Endothelial cell (in vitro differentiated cells): ENCODE results near the gene TMEM59L. TPM values are rescaled to one million over a fixed set of nuclear protein-coding genes. Genes with fewer than 3 reads are reported as not detected.

ENCODE experiments used
- DNase-seq: peaks from one replicate; pipeline ENCODE4 v3.0.0; 2021; ENCODE audit warnings: low spot score
- H3K27ac Mint-ChIP-seq: one replicate; pipeline ENCODE4 v1.8.0; 2021; ENCODE audit warnings: mixed read lengths, inconsistent platforms; ENCODE audit not compliant: unreplicated experiment
- H3K27me3 Mint-ChIP-seq: one replicate; pipeline ENCODE4 v1.8.0; 2021; ENCODE audit warnings: mild to moderate bottlenecking, moderate library complexity, mixed read lengths, inconsistent platforms; ENCODE audit not compliant: unreplicated experiment
- H3K36me3 Mint-ChIP-seq: one replicate; pipeline ENCODE4 v1.8.0; 2021; ENCODE audit warnings: mild to moderate bottlenecking, low read depth, mixed read lengths, inconsistent platforms; ENCODE audit not compliant: unreplicated experiment
- H3K4me1 Mint-ChIP-seq: one replicate; pipeline ENCODE4 v1.8.0; 2021; ENCODE audit warnings: mild to moderate bottlenecking, mixed read lengths, inconsistent platforms; ENCODE audit not compliant: unreplicated experiment
- H3K4me3 Mint-ChIP-seq: one replicate; pipeline ENCODE4 v1.8.0; 2021; ENCODE audit warnings: mild to moderate bottlenecking, mixed read lengths, inconsistent platforms; ENCODE audit not compliant: unreplicated experiment
- H3K9me3 Mint-ChIP-seq: one replicate; pipeline ENCODE4 v1.8.0; 2021; ENCODE audit warnings: mixed read lengths, inconsistent platforms; ENCODE audit not compliant: unreplicated experiment
- total RNA-seq: library from RNA; stranded (reverse); fragmentation: NEBNext Ultra II Directional; extraction: Animal tissue kit (Norgen Biotek cat#: 25700); gene quantifications from one replicate; pipeline ENCODE4 v1.2.1, GENCODE V29; 2021; ENCODE audit not compliant: unreplicated experiment
- TF ChIP-seq, protein P1 (sequence below): fragments of 200-600 bp; sonication (generic); IDR thresholded peaks from one replicate; pipeline ENCODE4 v1.5.0; 2021; ENCODE audit warnings: antibody characterized with exemption; ENCODE audit not compliant: unreplicated experiment

TMEM59L gene
- total RNA-seq, 1 donor from 2014 or later: 0.15 TPM

DNA sequence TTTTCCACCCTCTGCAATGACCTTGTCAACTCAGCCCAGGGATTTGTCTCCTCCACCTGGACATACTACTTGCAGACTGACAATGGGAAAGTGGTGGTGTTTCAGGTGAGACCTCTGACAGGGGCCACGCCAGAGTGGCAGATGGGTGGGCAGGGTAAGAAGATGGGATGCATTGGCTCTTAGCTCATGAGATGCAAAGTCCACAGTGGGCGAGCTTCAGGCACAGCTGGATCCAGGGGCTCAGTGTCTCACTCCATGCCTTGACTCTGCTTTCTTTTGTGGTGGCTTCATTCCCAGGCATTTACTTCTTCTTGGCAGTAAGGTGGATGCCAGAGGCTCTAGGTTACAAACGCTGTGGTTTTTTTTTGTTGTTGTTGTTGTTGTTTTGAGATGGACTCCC is 3.4 kb downstream of the TMEM59L start:
- no peak overlapping the region for H3K27ac Mint-ChIP-seq
- H3K4me3 Mint-ChIP-seq: no peak overlapping the region
- TF ChIP-seq, protein P1, sequence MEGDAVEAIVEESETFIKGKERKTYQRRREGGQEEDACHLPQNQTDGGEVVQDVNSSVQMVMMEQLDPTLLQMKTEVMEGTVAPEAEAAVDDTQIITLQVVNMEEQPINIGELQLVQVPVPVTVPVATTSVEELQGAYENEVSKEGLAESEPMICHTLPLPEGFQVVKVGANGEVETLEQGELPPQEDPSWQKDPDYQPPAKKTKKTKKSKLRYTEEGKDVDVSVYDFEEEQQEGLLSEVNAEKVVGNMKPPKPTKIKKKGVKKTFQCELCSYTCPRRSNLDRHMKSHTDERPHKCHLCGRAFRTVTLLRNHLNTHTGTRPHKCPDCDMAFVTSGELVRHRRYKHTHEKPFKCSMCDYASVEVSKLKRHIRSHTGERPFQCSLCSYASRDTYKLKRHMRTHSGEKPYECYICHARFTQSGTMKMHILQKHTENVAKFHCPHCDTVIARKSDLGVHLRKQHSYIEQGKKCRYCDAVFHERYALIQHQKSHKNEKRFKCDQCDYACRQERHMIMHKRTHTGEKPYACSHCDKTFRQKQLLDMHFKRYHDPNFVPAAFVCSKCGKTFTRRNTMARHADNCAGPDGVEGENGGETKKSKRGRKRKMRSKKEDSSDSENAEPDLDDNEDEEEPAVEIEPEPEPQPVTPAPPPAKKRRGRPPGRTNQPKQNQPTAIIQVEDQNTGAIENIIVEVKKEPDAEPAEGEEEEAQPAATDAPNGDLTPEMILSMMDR: no peak
- H3K9me3 Mint-ChIP-seq: no peaks in the 10 kb centered on the region
- peaks cover 5% of the 10 kb centered on the region for H3K36me3 Mint-ChIP-seq
- peaks cover 18% of the 10 kb centered on the region for H3K27me3 Mint-ChIP-seq
- H3K4me1 Mint-ChIP-seq: peaks cover 6% of the 10 kb centered on the region
- no peak for DNase-seq

DNA sequence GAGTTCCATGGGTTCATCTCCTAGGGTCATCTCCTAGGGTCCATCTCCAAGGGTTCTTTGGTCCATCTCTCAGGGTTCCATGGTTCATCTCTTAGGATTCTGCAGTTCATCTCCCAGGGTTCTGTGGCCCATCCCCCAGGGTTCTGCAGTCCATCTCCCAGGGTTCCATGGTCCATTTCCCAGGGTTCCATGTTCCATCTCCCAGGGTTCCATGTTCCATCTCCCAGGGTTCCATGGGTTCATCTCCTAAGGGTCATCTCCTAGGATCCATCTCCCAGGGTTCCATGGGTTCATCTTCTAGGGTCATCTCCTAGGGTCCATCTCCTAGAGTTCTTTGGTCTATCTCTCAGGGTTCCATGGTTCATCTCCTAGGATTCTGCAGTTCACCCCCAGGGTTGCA is 4.9 kb downstream of the TMEM59L start:
- DNase-seq: no peak
- Mint-ChIP-seq H3K4me3 (no peak overlapping the region), H3K36me3 (peaks cover 5% of the 10 kb centered on the region), H3K4me1 (peaks cover 3% of the 10 kb centered on the region), H3K27me3 (peaks cover 15% of the 10 kb centered on the region), H3K9me3 (no peaks in the 10 kb centered on the region), H3K27ac (no peak overlapping the region)
- TF ChIP-seq, protein P1: no peak

DNA sequence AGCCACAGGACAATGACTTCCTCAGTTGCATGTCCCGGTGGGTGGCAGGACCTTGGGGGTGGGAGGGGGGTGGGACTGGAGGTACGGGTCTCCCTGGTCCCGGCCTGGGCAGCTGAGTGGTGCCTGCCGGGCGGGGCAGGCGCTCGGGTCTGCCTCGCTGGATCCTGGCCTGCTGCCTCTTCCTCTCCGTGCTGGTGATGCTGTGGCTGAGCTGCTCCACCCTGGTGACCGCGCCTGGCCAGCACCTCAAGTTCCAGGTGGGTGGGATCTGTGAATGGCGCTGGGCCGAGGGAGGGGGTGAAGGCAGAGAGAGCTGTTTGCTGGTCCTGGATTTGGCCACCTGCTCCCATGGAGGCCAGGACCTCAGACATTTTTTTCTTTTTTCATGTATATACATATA is 5.6 kb downstream of the TMEM59L start:
- H3K4me1 Mint-ChIP-seq: peaks cover 3% of the 10 kb centered on the region
- DNase-seq: no peak
- H3K27me3 Mint-ChIP-seq: peaks cover 14% of the 10 kb centered on the region
- no peak overlapping the region for H3K4me3 Mint-ChIP-seq
- H3K9me3 Mint-ChIP-seq: no peaks in the 10 kb centered on the region
- no peak overlapping the region for H3K27ac Mint-ChIP-seq
- TF ChIP-seq, protein P1: no peak
- peaks cover 5% of the 10 kb centered on the region for H3K36me3 Mint-ChIP-seq

DNA sequence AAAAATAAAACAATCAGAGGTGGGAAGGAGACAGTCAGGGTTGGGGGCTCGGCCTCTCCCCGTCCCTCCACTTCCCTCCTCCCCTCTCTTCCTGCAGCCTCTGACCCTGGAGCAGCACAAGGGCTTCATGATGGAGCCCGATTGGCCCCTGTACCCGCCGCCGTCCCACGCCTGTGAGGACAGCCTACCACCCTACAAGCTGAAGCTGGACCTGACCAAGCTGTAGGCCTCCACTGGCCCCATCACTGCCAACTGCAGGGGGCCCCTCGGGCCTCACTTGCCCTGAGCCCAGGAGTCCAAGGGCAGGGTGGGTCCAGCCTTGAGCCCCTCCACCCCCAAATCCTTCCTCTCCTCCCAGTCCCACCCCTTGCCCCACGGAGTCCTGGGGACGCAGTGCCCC is 7.6 kb downstream of the TMEM59L start:
- TF ChIP-seq, protein P1: no peak

DNA sequence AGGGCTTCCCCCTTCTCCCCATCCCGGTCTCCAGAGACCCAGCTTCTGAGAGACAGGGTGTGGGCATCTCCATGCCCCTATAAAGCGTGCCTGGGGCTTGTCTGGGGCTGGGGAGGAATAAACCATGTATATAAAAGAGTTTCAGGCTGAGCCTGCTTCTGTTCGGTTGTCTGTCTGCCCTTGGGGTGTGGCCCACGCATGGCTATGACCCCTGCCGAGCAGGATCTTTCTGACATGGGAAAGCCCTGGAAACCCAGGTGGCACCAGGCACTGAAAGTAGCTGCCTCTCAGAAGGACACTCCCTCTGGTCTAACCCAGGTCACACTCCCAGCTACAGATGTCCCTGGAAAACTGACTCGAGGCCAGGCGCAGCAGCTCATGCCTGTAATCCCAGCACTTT is 8.2 kb downstream of the TMEM59L start:
- Mint-ChIP-seq H3K4me3 (no peak overlapping the region), H3K27ac (no peak overlapping the region), H3K9me3 (no peaks in the 10 kb centered on the region), H3K27me3 (no peaks in the 10 kb centered on the region), H3K36me3 (peaks cover 5% of the 10 kb centered on the region), H3K4me1 (no peaks in the 10 kb centered on the region)
- no peak for DNase-seq
- TF ChIP-seq, protein P1: no peak

More for the DNA sequence above, 7.6 kb downstream of the TMEM59L start:
- Mint-ChIP-seq H3K27me3 (peaks cover 4% of the 10 kb centered on the region), H3K9me3 (no peaks in the 10 kb centered on the region), H3K4me3 (no peak overlapping the region), H3K4me1 (no peaks in the 10 kb centered on the region), H3K27ac (no peak overlapping the region), H3K36me3 (peaks cover 5% of the 10 kb centered on the region)
- no peak for DNase-seq
